Trophoblast cell (in vitro differentiated cells and primary cell): ENCODE data around the gene MZB1.

Source experiments
- DNase-seq, 2 donors: peaks; one replicate each; pipeline ENCODE4 v3.0.0-alpha.2; 2016
- H2AFZ ChIP-seq: 2 replicates; pipeline ENCODE4 v1.6.1; 2013; ENCODE audit warnings: low read length, moderate library complexity, mild to moderate bottlenecking; ENCODE audit not compliant: insufficient read depth, poor library complexity
- H2AK5ac ChIP-seq: 2 replicates; pipeline ENCODE4 v1.6.1; 2013; ENCODE audit warnings: mild to moderate bottlenecking, low read length
- H2BK120ac ChIP-seq: 2 replicates; pipeline ENCODE4 v1.6.1; 2013; ENCODE audit warnings: low read length, mild to moderate bottlenecking, moderate library complexity; ENCODE audit not compliant: insufficient read depth, poor library complexity
- H2BK12ac ChIP-seq: 2 replicates; pipeline ENCODE4 v1.6.1; 2013; ENCODE audit warnings: mild to moderate bottlenecking, low read length, moderate library complexity
- H2BK5ac ChIP-seq: 2 replicates; pipeline ENCODE4 v1.6.1; 2013; ENCODE audit warnings: low read length, low read depth, moderate library complexity, mild to moderate bottlenecking; ENCODE audit not compliant: poor library complexity
- H3K14ac ChIP-seq: 2 replicates; pipeline ENCODE4 v1.6.1; 2013; ENCODE audit warnings: mild to moderate bottlenecking, low read length
- H3K18ac ChIP-seq: 2 replicates; pipeline ENCODE4 v1.6.1; 2013; ENCODE audit warnings: mild to moderate bottlenecking, low read length
- H3K23ac ChIP-seq: 2 replicates; pipeline ENCODE4 v1.6.1; 2013; ENCODE audit warnings: low read length
- H3K27ac ChIP-seq: 2 replicates; pipeline ENCODE4 v1.5.1; 2013; ENCODE audit warnings: low read depth, mild to moderate bottlenecking, inconsistent platforms, low read length, moderate library complexity
- H3K27me3 ChIP-seq: 2 replicates; pipeline ENCODE4 v1.6.1; 2013; ENCODE audit warnings: inconsistent platforms, mild to moderate bottlenecking, low read length, moderate library complexity; ENCODE audit not compliant: insufficient read depth
- H3K36me3 ChIP-seq, 2 experiments: 1 replicate in 1 of 2; 2 replicates in 1 of 2; pipeline ENCODE4 v1.6.1; 2013; ENCODE audit warnings: low read length in 2 of 2, mild to moderate bottlenecking in 2 of 2, moderate library complexity in 1 of 2; ENCODE audit not compliant: insufficient read depth in 2 of 2, control insufficient read depth in 1 of 2
- H3K4ac ChIP-seq: 2 replicates; pipeline ENCODE4 v1.6.1; 2013; ENCODE audit warnings: low read depth, mild to moderate bottlenecking, low read length, moderate library complexity
- H3K4me1 ChIP-seq, 2 experiments: 1 replicate in 1 of 2; 2 replicates in 1 of 2; pipeline ENCODE4 v1.6.1; 2013; ENCODE audit warnings: low read length in 2 of 2, mild to moderate bottlenecking in 2 of 2, moderate library complexity in 1 of 2; ENCODE audit not compliant: insufficient read depth in 2 of 2, control insufficient read depth in 1 of 2
- H3K4me2 ChIP-seq: 2 replicates; pipeline ENCODE4 v1.6.1; 2013; ENCODE audit warnings: inconsistent platforms, mild to moderate bottlenecking, low read length, moderate library complexity
- H3K4me3 ChIP-seq: 2 replicates; pipeline ENCODE4 v1.5.1; 2013; ENCODE audit warnings: mild to moderate bottlenecking, low read depth, low read length, inconsistent platforms
- H3K79me1 ChIP-seq: one replicate; pipeline ENCODE4 v1.6.1; 2013; ENCODE audit warnings: low read length
- H3K79me2 ChIP-seq: 2 replicates; pipeline ENCODE4 v1.6.1; 2013; ENCODE audit warnings: low read length, mild to moderate bottlenecking; ENCODE audit not compliant: control insufficient read depth, insufficient read depth, poor library complexity
- H3K9ac ChIP-seq: 2 replicates; pipeline ENCODE4 v1.6.1; 2013; ENCODE audit warnings: mild to moderate bottlenecking, low read length
- H3K9me3 ChIP-seq: 2 replicates; pipeline ENCODE4 v1.6.1; 2013; ENCODE audit warnings: low read depth, mild to moderate bottlenecking, control low read depth, inconsistent platforms, low read length; ENCODE audit not compliant: insufficient read depth
- H4K12ac ChIP-seq: 2 replicates; pipeline ENCODE4 v1.6.1; 2013; ENCODE audit warnings: low read depth, mild to moderate bottlenecking, low read length, moderate library complexity
- H4K8ac ChIP-seq: 2 replicates; pipeline ENCODE4 v1.6.1; 2013; ENCODE audit warnings: low read depth, mild to moderate bottlenecking, low read length, moderate library complexity
- H4K91ac ChIP-seq: one replicate; pipeline ENCODE4 v1.6.1; 2013; ENCODE audit warnings: low read depth, mild to moderate bottlenecking, low read length, moderate library complexity
- WGBS: extraction: QIAGEN DNeasy Blood & Tissue Kit; methylation state at CpG from one replicate; pipeline ENCODE4 v1.1.7; 2013; ENCODE audit warnings: missing lambda C conversion rate; ENCODE audit not compliant: insufficient read length, insufficient coverage; ENCODE audit errors: extremely low coverage; 5-methylcytosine and 5-hydroxymethylcytosine counted together

Gene MZB1

GRCh38 chr5:139385061-139386049, 4.4 kb downstream of the MZB1 start:
- H3K4me2 ChIP-seq = no peak overlapping the region
- no peak overlapping the region for H3K23ac ChIP-seq
- no peak overlapping the region for H3K4me3 ChIP-seq
- H2AK5ac ChIP-seq = no peak overlapping the region
- H3K79me2 ChIP-seq = no peaks in the 10 kb centered on the region
- WGBS = no CpG with 5 or more reads among the region's 8 CpGs
- peak overlapping the region; percentile 40 for H3K27ac ChIP-seq
- no peak overlapping the region for H3K4ac ChIP-seq
- H3K9me3 ChIP-seq = no peaks in the 10 kb centered on the region
- H4K91ac ChIP-seq = peak overlapping the region; percentile 59
- H2BK5ac ChIP-seq = peak overlapping the region; percentile 29
- H3K18ac ChIP-seq = no peak overlapping the region
- no peak overlapping the region for H4K8ac ChIP-seq
- peak; percentile 21 to 65 for DNase-seq
- H4K12ac ChIP-seq = no peak overlapping the region
- H2BK120ac ChIP-seq = peak overlapping the region; percentile 54
- H2BK12ac ChIP-seq = no peak overlapping the region
- H3K4me1 ChIP-seq = peaks cover 5 to 17% of the 10 kb centered on the region in 2 experiments
- H3K14ac ChIP-seq = no peak overlapping the region
- H3K79me1 ChIP-seq = peaks cover 5% of the 10 kb centered on the region
- no peak overlapping the region for H2AFZ ChIP-seq
- H3K36me3 ChIP-seq = no peaks in the 10 kb centered on the region
- H3K9ac ChIP-seq = no peak overlapping the region
- no peaks in the 10 kb centered on the region for H3K27me3 ChIP-seq

GRCh38 chr5:139384591-139385051, 5.1 kb downstream of the MZB1 start:
- Histone ChIP-seq H3K79me1 (peaks cover 5% of the 10 kb centered on the region), H3K4me3 (no peak overlapping the region), H3K9me3 (no peaks in the 10 kb centered on the region), H3K27ac (no peak overlapping the region), H3K4me1 (peaks cover 5 to 17% of the 10 kb centered on the region in 2 experiments), H4K8ac (no peak overlapping the region), H2AFZ (peak overlapping the region; percentile 11), H2AK5ac (no peak overlapping the region), H3K79me2 (no peaks in the 10 kb centered on the region), H3K4ac (no peak overlapping the region), H2BK5ac (no peak overlapping the region), H3K9ac (no peak overlapping the region), H3K36me3 (no peaks in the 10 kb centered on the region), H4K12ac (no peak overlapping the region), H3K14ac (no peak overlapping the region), H4K91ac (peak overlapping the region; percentile 59), H3K23ac (no peak overlapping the region), H3K27me3 (no peaks in the 10 kb centered on the region), H3K4me2 (no peak overlapping the region), H2BK12ac (no peak overlapping the region), H3K18ac (no peak overlapping the region), H2BK120ac (peak overlapping the region; percentile 54)
- no peak for DNase-seq
- no CpG with 5 or more reads among the region's 9 CpGs for WGBS

DNA sequence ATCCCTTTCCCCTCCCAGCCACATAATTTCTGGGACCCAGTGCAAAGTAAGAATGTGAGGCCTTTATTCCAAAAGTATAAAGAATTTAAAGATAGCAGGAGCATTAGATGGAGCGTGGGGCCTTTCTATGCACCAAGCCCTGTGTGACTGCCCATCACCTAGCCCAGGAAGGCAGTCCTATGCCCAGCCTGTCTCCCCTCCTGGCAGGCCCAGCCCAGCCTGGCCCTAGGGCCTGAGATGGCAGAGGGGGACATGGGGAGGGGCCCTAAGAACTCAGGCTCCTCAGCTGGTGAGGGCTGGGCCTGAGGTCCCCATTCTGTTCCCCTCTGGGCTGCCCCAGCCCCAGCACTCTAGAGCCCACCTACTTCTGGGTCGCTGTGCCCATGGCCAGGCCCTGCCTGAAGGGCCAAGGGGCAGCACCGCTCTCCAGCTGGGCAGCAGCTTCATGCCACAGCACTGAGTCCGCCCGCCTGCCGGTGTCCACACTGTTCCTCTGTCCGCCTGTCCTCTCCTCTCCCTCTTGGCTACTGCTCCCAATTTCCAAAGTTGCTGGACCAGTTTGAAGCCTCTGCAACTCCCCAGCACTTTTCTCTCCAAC, 5.6 kb downstream of the MZB1 start:
- no peak overlapping the region for H2AK5ac ChIP-seq
- H3K18ac ChIP-seq = no peak overlapping the region
- no peaks in the 10 kb centered on the region for H3K36me3 ChIP-seq
- H3K4me3 ChIP-seq = no peak overlapping the region
- H4K12ac ChIP-seq = no peak overlapping the region
- no peak overlapping the region for H3K9ac ChIP-seq
- H3K4me1 ChIP-seq = peaks cover 5 to 17% of the 10 kb centered on the region in 2 experiments
- H3K23ac ChIP-seq = no peak overlapping the region
- peak overlapping the region; percentile 59 for H4K91ac ChIP-seq
- H3K27ac ChIP-seq = no peak overlapping the region
- H3K4me2 ChIP-seq = no peak overlapping the region
- H3K14ac ChIP-seq = no peak overlapping the region
- no peaks in the 10 kb centered on the region for H3K79me2 ChIP-seq
- H3K27me3 ChIP-seq = no peaks in the 10 kb centered on the region
- DNase-seq = peak in 1 of 2 donors; percentile 22
- no peak overlapping the region for H2AFZ ChIP-seq
- H3K9me3 ChIP-seq = no peaks in the 10 kb centered on the region
- no peak overlapping the region for H2BK5ac ChIP-seq
- H3K79me1 ChIP-seq = peaks cover 5% of the 10 kb centered on the region
- no peak overlapping the region for H2BK120ac ChIP-seq
- H4K8ac ChIP-seq = no peak overlapping the region
- no CpG with 5 or more reads among the region's 7 CpGs for WGBS
- H3K4ac ChIP-seq = no peak overlapping the region
- no peak overlapping the region for H2BK12ac ChIP-seq

DNA sequence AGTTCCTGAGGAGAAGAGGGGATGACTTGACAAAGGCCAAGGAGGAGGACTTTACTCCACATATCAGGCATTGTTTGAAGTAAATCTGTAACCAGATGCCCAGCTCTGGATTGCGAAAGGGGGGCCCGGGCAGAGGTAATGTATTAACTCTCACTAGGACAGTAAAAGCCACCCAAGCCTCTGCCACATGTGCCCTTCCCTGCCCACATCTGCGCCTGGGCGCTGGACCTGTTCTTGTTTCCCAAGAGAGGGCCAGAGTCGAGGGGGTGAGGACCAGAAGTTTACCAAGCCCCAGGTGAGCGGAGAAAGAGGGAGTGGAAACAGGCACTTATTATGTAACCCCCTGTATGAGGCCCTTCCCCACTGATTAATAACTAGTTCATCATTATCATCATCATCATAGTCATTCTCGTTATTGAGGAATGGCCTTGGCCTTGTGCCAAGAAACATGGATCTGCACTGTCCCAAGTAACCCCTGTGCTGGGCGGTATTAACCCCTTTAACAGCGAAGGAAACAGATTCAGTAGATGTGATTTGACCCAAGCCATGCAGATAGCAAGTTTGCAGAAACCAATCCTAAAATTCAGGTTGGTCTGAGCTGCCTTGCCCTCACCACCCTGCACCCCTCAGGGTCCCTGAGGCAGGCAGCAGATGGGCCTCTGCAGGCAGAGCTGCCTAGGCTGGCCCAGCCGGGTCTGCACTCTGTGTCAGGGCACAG, 6.3 kb downstream of the MZB1 start, which contains the start of gene SLC23A1:
Gene SLC23A1, minus strand, starts transcription at position 23 of the 718 bp plus-strand sequence. CDS start 44 bp downstream, outside the sequence.
- no CpG with 5 or more reads among the region's 10 CpGs for whole genome bisulfite sequencing
- no peaks in the 10 kb centered on the region for H3K9me3 ChIP-seq
- H3K14ac ChIP-seq = no peak within 1 kb of the TSS
- no peak within 1 kb of the TSS for H3K4me2 ChIP-seq
- no peaks in the 10 kb centered on the region for H3K36me3 ChIP-seq
- H2BK5ac ChIP-seq = no peak within 1 kb of the TSS
- H2BK120ac ChIP-seq = no peak within 1 kb of the TSS
- no peaks in the 10 kb centered on the region for H3K27me3 ChIP-seq
- DNase-seq = peak in 1 of 2 donors; percentile 29
- no peak within 1 kb of the TSS for H2BK12ac ChIP-seq
- H3K23ac ChIP-seq = no peak within 1 kb of the TSS
- H3K9ac ChIP-seq = no peak within 1 kb of the TSS
- H3K27ac ChIP-seq = no peak within 1 kb of the TSS
- no peak within 1 kb of the TSS for H4K8ac ChIP-seq
- no peaks in the 10 kb centered on the region for H3K79me2 ChIP-seq
- H2AK5ac ChIP-seq = no peak within 1 kb of the TSS
- H3K18ac ChIP-seq = no peak within 1 kb of the TSS
- peak within 1 kb of the TSS; percentile 33 for H4K91ac ChIP-seq
- H4K12ac ChIP-seq = no peak within 1 kb of the TSS
- H3K4ac ChIP-seq = no peak within 1 kb of the TSS
- peaks cover 5% of the 10 kb centered on the region for H3K79me1 ChIP-seq
- H2AFZ ChIP-seq = no peak within 1 kb of the TSS
- peaks cover 5 to 17% of the 10 kb centered on the region in 2 experiments for H3K4me1 ChIP-seq
- no peak within 1 kb of the TSS for H3K4me3 ChIP-seq
